Smooth muscle cell (in vitro differentiated cells): ENCODE measurements around the gene SLC34A3. TPM values are rescaled to one million over a fixed set of nuclear protein-coding genes. Genes with fewer than 3 reads are reported as not detected.
A peak's percentile ranks its signal among the peaks of the same experiment; 100 is the strongest.

ENCODE experiments used
- DNase-seq: peaks from one replicate; lab custom pipeline; 2025; ENCODE audit not compliant: unreplicated experiment; lab: John Stamatoyannopoulos, UW
- H2AFZ ChIP-seq: fragments of 200-600 bp; sonication (generic); 2 replicates; pipeline ENCODE4 v1.6.0; 2016; ENCODE audit warnings: antibody characterized with exemption, low read depth, mild to moderate bottlenecking
- H3F3A ChIP-seq: fragments of 200-600 bp; sonication (generic); 2 replicates; pipeline ENCODE4 v1.6.0; 2017; ENCODE audit warnings: antibody characterized with exemption, low read depth
- H3K27ac ChIP-seq: fragments of 200-600 bp; sonication (generic); 2 replicates; pipeline ENCODE4 v1.5.1; 2016; ENCODE audit warnings: low read depth, mild to moderate bottlenecking
- H3K27me3 ChIP-seq: fragments of 200-600 bp; sonication (generic); 2 replicates; pipeline ENCODE4 v1.6.1; 2016; ENCODE audit warnings: low read depth, mild to moderate bottlenecking
- H3K36me3 ChIP-seq: fragments of 200-600 bp; sonication (generic); 2 replicates; pipeline ENCODE4 v1.5.1; 2016; ENCODE audit warnings: low read depth
- H3K4me1 ChIP-seq: fragments of 200-600 bp; sonication (generic); 2 replicates; pipeline ENCODE4 v1.5.1; 2016; ENCODE audit warnings: low read depth
- H3K4me2 ChIP-seq: fragments of 200-600 bp; sonication (generic); 2 replicates; pipeline ENCODE4 v1.6.0; 2016; ENCODE audit warnings: mild to moderate bottlenecking
- H3K4me3 ChIP-seq: fragments of 200-600 bp; sonication (generic); 2 replicates; pipeline ENCODE4 v1.5.1; 2016; ENCODE audit warnings: mild to moderate bottlenecking
- H3K79me2 ChIP-seq: fragments of 200-600 bp; sonication (generic); 2 replicates; pipeline ENCODE4 v1.6.0; 2016; ENCODE audit warnings: low read depth, mild to moderate bottlenecking
- H3K9ac ChIP-seq: fragments of 200-600 bp; sonication (generic); 2 replicates; pipeline ENCODE4 v1.6.0; 2016; ENCODE audit warnings: low read depth
- H3K9me3 ChIP-seq: fragments of 200-600 bp; sonication (generic); replicated peaks from 2 replicates; pipeline ENCODE4 v1.5.1; 2016; ENCODE audit warnings: low read depth
- H4K20me1 ChIP-seq: fragments of 200-600 bp; sonication (generic); 2 replicates; pipeline ENCODE4 v1.6.0; 2016; ENCODE audit warnings: low read depth
- CTCF ChIP-seq: fragments of 200-600 bp; sonication (generic); IDR thresholded peaks from 2 replicates; pipeline ENCODE4 v1.5.1; 2017; ENCODE audit warnings: borderline replicate concordance, mild to moderate bottlenecking, antibody characterized with exemption; ENCODE audit not compliant: insufficient read depth, poor library complexity, severe bottlenecking
- WGBS: methylation state at CpG from one replicate; pipeline ENCODE4 v1.1.7; 2016; ENCODE audit warnings: low lambda C conversion rate; 5-methylcytosine and 5-hydroxymethylcytosine counted together
- polyA plus RNA-seq: library from polyadenylated mRNA; unstranded; fragments of >200 nt; fragmentation: Nextera tagmentation; extraction: Ambion mirVana; gene quantifications from 2 replicates; pipeline ENCODE4 v1.2.1, GENCODE V29; 2016
- total RNA-seq: library from RNA; depleted of rRNA; stranded (reverse); fragments of >200 nt; gene quantifications from 2 replicates; pipeline ENCODE4 v1.2.3, GENCODE V29; 2014

The SLC34A3 gene
- total and polyA plus RNA-seq, 2 experiments from 2014 or later = not detected

DNA sequence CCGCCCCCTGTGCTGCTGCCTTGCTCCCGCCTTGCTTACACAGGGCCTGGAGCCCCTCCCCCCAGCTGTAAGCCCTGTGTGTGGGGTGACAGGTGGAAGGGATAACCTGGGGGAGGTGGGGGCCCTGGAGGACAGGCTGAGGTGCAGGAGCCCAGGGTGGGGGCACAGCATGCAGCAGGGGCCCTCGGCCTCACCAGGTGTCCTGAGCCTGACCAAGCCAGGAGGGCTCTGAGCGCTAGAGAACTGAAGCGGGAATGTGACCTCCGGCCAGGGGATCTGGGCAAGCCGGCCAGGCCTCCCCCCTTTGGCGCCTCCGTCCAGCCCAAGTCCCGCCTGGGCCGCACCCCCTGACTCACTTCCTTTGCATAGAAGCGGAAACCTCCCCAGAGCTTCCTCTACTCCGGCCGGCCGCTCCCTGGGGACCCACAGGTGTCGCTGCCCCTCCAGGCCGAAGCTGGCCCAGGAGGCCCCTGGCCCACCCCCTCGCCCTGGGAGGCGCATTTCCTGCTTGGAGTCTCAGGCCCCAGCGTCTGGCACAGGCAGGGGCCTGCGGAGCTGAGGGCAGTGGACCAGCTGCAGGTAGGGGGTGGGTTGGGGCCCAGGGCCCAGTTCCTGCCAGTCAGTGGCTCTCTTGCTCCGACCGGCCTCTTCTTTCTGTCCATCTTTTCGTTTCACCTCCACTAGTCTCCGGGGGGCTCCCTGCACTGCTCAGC lies 46.8 kb downstream of the SLC34A3 start, which contains the start of gene TOR4A:
Gene TOR4A, plus strand, starts transcription at position 398 of the 713 bp plus-strand sequence. CDS start 964 bp downstream, outside the sequence.
- Histone ChIP-seq H3K4me2 (peak within 1 kb of the TSS; percentile 88), H3K27ac (no peak within 1 kb of the TSS), H2AFZ (no peak within 1 kb of the TSS), H3K4me3 (peak within 1 kb of the TSS; percentile 50), H3K4me1 (peaks cover 15% of the 10 kb centered on the region), H3K79me2 (no peaks in the 10 kb centered on the region), H3F3A (no peaks in the 10 kb centered on the region), H4K20me1 (peaks cover 39% of the 10 kb centered on the region), H3K27me3 (peaks cover 12% of the 10 kb centered on the region), H3K36me3 (no peaks in the 10 kb centered on the region), H3K9ac (no peak within 1 kb of the TSS), H3K9me3 (no peaks in the 10 kb centered on the region)
- TF ChIP-seq CTCF = no peak
- DNase-seq = no peak
- WGBS = 38% methylated on average over 23 of the region's 25 CpGs

DNA sequence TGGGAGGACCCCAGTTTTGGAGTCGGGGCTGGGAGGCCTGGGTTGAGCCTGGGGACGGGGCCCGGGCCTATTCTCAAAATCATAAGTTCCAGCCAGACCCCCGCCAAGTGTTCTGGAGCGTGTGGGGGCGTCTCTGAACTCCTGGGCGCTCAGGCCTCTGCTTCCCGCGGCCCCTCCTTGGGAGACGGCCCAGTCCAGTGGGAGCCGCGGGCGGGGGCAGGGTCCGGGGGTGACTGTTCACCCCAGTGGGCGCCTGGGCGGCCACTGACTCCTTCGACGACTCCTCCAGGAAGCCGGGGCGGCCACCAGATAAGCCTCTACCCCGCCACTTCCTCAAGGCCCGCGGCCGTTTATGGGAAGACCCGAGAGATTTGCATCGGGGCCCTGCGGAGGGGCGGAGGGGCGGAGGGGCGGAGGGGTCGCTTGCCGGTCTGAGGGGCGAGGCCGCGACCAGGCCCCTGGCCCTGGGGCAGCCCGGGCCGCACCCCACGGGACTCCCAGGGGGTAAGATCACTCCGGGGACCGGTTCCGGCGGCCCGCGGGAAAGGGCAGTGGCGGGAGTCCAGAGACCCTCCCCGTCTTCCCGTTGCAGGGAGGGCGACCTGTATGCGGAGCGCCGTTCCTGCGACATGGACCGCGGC lies 47.5 kb downstream of the SLC34A3 start:
- Histone ChIP-seq H3K27me3 (peaks cover 12% of the 10 kb centered on the region), H4K20me1 (peaks cover 34% of the 10 kb centered on the region), H3K4me2 (peak overlapping the region; percentile 88), H3K27ac (no peak overlapping the region), H2AFZ (no peak overlapping the region), H3K4me1 (peaks cover 15% of the 10 kb centered on the region), H3F3A (no peaks in the 10 kb centered on the region), H3K79me2 (no peaks in the 10 kb centered on the region), H3K9ac (no peak overlapping the region), H3K36me3 (no peaks in the 10 kb centered on the region), H3K4me3 (peak overlapping the region; percentile 50), H3K9me3 (no peaks in the 10 kb centered on the region)
- no peak for DNase-seq
- TF ChIP-seq CTCF = no peak
- 57% methylated on average over 34 of the region's 54 CpGs for WGBS

- Histone ChIP-seq H3F3A (no peaks in the 10 kb centered on the region), H3K27ac (no peak overlapping the region), H3K4me1 (peaks cover 15% of the 10 kb centered on the region), H4K20me1 (peaks cover 30% of the 10 kb centered on the region), H3K79me2 (no peaks in the 10 kb centered on the region), H3K4me2 (peak overlapping the region; percentile 88), H3K9ac (no peak overlapping the region), H3K36me3 (no peaks in the 10 kb centered on the region), H3K27me3 (peaks cover 12% of the 10 kb centered on the region), H2AFZ (no peak overlapping the region), H3K9me3 (no peaks in the 10 kb centered on the region), H3K4me3 (no peak overlapping the region)
- no peak for DNase-seq
- WGBS = 94% methylated on average over 112 of the region's 139 CpGs
- TF ChIP-seq CTCF = no peak
Observed at GRCh38 chr9:137278721-137279711, 48.3 kb downstream of the SLC34A3 start.
